IgD-negative memory B cell (primary cell): ENCODE results near the gene STT3A. TPM values are rescaled to one million over a fixed set of nuclear protein-coding genes. Genes with fewer than 3 reads are reported as not detected.

Experiments used
- H3K27ac Mint-ChIP-seq, 3 donors: one replicate each; pipeline ENCODE4 v1.8.0; 2020 to 2022; ENCODE audit warnings: mild to moderate bottlenecking in 3 of 3, mixed read lengths in 3 of 3, moderate library complexity in 1 of 3
- H3K27me3 Mint-ChIP-seq: one replicate; pipeline ENCODE4 v1.8.0; 2021; ENCODE audit warnings: mixed read lengths
- H3K36me3 Mint-ChIP-seq: one replicate; pipeline ENCODE4 v1.8.0; 2020; ENCODE audit warnings: mild to moderate bottlenecking, mixed read lengths
- H3K4me1 Mint-ChIP-seq, 3 donors: one replicate each; pipeline ENCODE4 v1.8.0; 2020 to 2022; ENCODE audit warnings: mixed read lengths in 3 of 3, mild to moderate bottlenecking in 1 of 3
- H3K4me3 Mint-ChIP-seq, 4 donors: one replicate each; pipeline ENCODE4 v1.8.0; 2020 to 2022; ENCODE audit warnings: mild to moderate bottlenecking in 4 of 4, mixed read lengths in 4 of 4, moderate library complexity in 3 of 4
- H3K9me3 Mint-ChIP-seq, 3 donors: one replicate each; pipeline ENCODE4 v1.8.0; 2020 to 2021; ENCODE audit warnings: mixed read lengths in 3 of 3, mild to moderate bottlenecking in 1 of 3
- polyA plus RNA-seq: library from polyadenylated mRNA; unstranded; fragments of 300-500 nt; fragmentation: Illumina TruSeq; gene quantifications from one replicate; pipeline ENCODE4 v1.2.3, GENCODE V29; 2021

The STT3A gene
- polyA plus RNA-seq: 57.7 TPM

- peaks cover 8% of the 10 kb centered on the region for H3K36me3 Mint-ChIP-seq
- H3K4me3 Mint-ChIP-seq: peak within 1 kb of the TSS; percentile 87 to 97 (median 94)
- H3K4me1 Mint-ChIP-seq: peaks cover 24 to 31% (median 29%) of the 10 kb centered on the region in 3 donors
- peak within 1 kb of the TSS; percentile 90 to 99 (median 98) for H3K27ac Mint-ChIP-seq
- H3K27me3 Mint-ChIP-seq: no peaks in the 10 kb centered on the region
- H3K9me3 Mint-ChIP-seq: no peaks in the 10 kb centered on the region
These were observed at the start of gene STT3A for GRCh38 chr11:125592305-125593113. TSS of gene STT3A (plus strand) at chr11:125592852. CDS start at chr11:125595916, 3,064 bp downstream.

GRCh38 chr11:125550780-125551179 is 41.9 kb upstream of the STT3A start:
- no peak overlapping the region for H3K27ac Mint-ChIP-seq
- no peaks in the 10 kb centered on the region for H3K27me3 Mint-ChIP-seq
- H3K9me3 Mint-ChIP-seq: peaks cover 9 to 40% (median 17%) of the 10 kb centered on the region in 3 donors
- H3K36me3 Mint-ChIP-seq: peaks cover 7% of the 10 kb centered on the region
- H3K4me3 Mint-ChIP-seq: no peak overlapping the region
- no peaks in the 10 kb centered on the region for H3K4me1 Mint-ChIP-seq

- Mint-ChIP-seq H3K27me3 (no peaks in the 10 kb centered on the region), H3K27ac (no peak overlapping the region), H3K4me1 (no peaks in the 10 kb centered on the region), H3K9me3 (peaks cover 9 to 44% (median 23%) of the 10 kb centered on the region in 3 donors), H3K36me3 (peaks cover 8% of the 10 kb centered on the region), H3K4me3 (no peak overlapping the region)
These were observed 40.8 kb upstream of the STT3A start for GRCh38 chr11:125551835-125552342.

- peaks cover 8% of the 10 kb centered on the region for H3K36me3 Mint-ChIP-seq
- H3K27ac Mint-ChIP-seq: no peak overlapping the region
- H3K27me3 Mint-ChIP-seq: no peaks in the 10 kb centered on the region
- H3K9me3 Mint-ChIP-seq: peaks cover 9 to 44% (median 23%) of the 10 kb centered on the region in 3 donors
- no peaks in the 10 kb centered on the region for H3K4me1 Mint-ChIP-seq
- H3K4me3 Mint-ChIP-seq: peak overlapping the region in 1 of 4 donors; percentile 74
These were observed 39.7 kb upstream of the STT3A start for GRCh38 chr11:125552927-125553326.

- Mint-ChIP-seq H3K4me1 (no peaks in the 10 kb centered on the region), H3K9me3 (peaks cover 9 to 44% (median 23%) of the 10 kb centered on the region in 3 donors), H3K27ac (no peak overlapping the region), H3K36me3 (peaks cover 8% of the 10 kb centered on the region), H3K27me3 (no peaks in the 10 kb centered on the region), H3K4me3 (peak overlapping the region in 1 of 4 donors; percentile 74)
These were observed 39.3 kb upstream of the STT3A start for GRCh38 chr11:125553357-125553756.

- H3K4me3 Mint-ChIP-seq: no peak overlapping the region
- no peaks in the 10 kb centered on the region for H3K27me3 Mint-ChIP-seq
- H3K9me3 Mint-ChIP-seq: peaks cover 9 to 44% (median 23%) of the 10 kb centered on the region in 3 donors
- no peaks in the 10 kb centered on the region for H3K4me1 Mint-ChIP-seq
- H3K36me3 Mint-ChIP-seq: peaks cover 8% of the 10 kb centered on the region
- no peak overlapping the region for H3K27ac Mint-ChIP-seq
These were observed 38.6 kb upstream of the STT3A start for GRCh38 chr11:125554038-125554437.

- H3K36me3 Mint-ChIP-seq: peaks cover 4% of the 10 kb centered on the region
- H3K27me3 Mint-ChIP-seq: no peaks in the 10 kb centered on the region
- H3K27ac Mint-ChIP-seq: no peak overlapping the region
- no peak overlapping the region for H3K4me3 Mint-ChIP-seq
- peaks cover 2 to 13% (median 12%) of the 10 kb centered on the region in 3 donors for H3K9me3 Mint-ChIP-seq
- H3K4me1 Mint-ChIP-seq: no peaks in the 10 kb centered on the region
These were observed 32.8 kb upstream of the STT3A start for GRCh38 chr11:125559888-125560287.

GRCh38 chr11:125561924-125562323 is 30.7 kb upstream of the STT3A start:
- H3K4me1 Mint-ChIP-seq: no peaks in the 10 kb centered on the region
- H3K4me3 Mint-ChIP-seq: no peak overlapping the region
- no peaks in the 10 kb centered on the region for H3K9me3 Mint-ChIP-seq

GRCh38 chr11:125562430-125562829 is 30.2 kb upstream of the STT3A start:
- Mint-ChIP-seq H3K4me3 (no peak overlapping the region), H3K27me3 (no peaks in the 10 kb centered on the region), H3K9me3 (no peaks in the 10 kb centered on the region), H3K27ac (no peak overlapping the region), H3K4me1 (no peaks in the 10 kb centered on the region), H3K36me3 (no peaks in the 10 kb centered on the region)

More at GRCh38 chr11:125561924-125562323, 30.7 kb upstream of the STT3A start:
- Mint-ChIP-seq H3K27ac (no peak overlapping the region), H3K36me3 (no peaks in the 10 kb centered on the region), H3K27me3 (no peaks in the 10 kb centered on the region)

- Mint-ChIP-seq H3K9me3 (no peaks in the 10 kb centered on the region), H3K4me1 (peaks cover 0 to 2% (median 0%) of the 10 kb centered on the region in 3 donors), H3K27ac (no peak overlapping the region), H3K36me3 (no peaks in the 10 kb centered on the region), H3K27me3 (no peaks in the 10 kb centered on the region), H3K4me3 (no peak overlapping the region)
These were observed 28.3 kb upstream of the STT3A start for GRCh38 chr11:125564357-125564756.

- Mint-ChIP-seq H3K9me3 (no peaks in the 10 kb centered on the region), H3K27me3 (no peaks in the 10 kb centered on the region), H3K4me1 (peaks cover 13 to 15% (median 14%) of the 10 kb centered on the region in 3 donors), H3K4me3 (peak overlapping the region in 1 of 4 donors; percentile 88), H3K27ac (no peak overlapping the region), H3K36me3 (peaks cover 1% of the 10 kb centered on the region)
These were observed 26.4 kb upstream of the STT3A start for GRCh38 chr11:125566235-125566634.

- Mint-ChIP-seq H3K9me3 (no peaks in the 10 kb centered on the region), H3K4me3 (peak within 1 kb of the TSS; percentile 88 to 95 (median 94)), H3K4me1 (peaks cover 14 to 17% (median 16%) of the 10 kb centered on the region in 3 donors), H3K27ac (peak within 1 kb of the TSS; percentile 61 to 94 (median 62)), H3K36me3 (peaks cover 1% of the 10 kb centered on the region), H3K27me3 (no peaks in the 10 kb centered on the region)
These were observed 23.4 kb upstream of the STT3A start, which contains the start of gene EI24 for GRCh38 chr11:125568970-125569914. TSS of gene EI24 (plus strand) at chr11:125569477. CDS start at chr11:125572528, 3,051 bp downstream.

GRCh38 chr11:125569915-125570621 is 22.6 kb upstream of the STT3A start:
- H3K9me3 Mint-ChIP-seq: no peaks in the 10 kb centered on the region
- peak overlapping the region; percentile 61 to 92 (median 62) for H3K27ac Mint-ChIP-seq
- H3K36me3 Mint-ChIP-seq: peaks cover 1% of the 10 kb centered on the region
- H3K4me3 Mint-ChIP-seq: peak overlapping the region; percentile 88 to 95 (median 94)
- H3K4me1 Mint-ChIP-seq: peaks cover 14 to 17% (median 16%) of the 10 kb centered on the region in 3 donors
- H3K27me3 Mint-ChIP-seq: no peaks in the 10 kb centered on the region

- Mint-ChIP-seq H3K4me1 (peaks cover 14 to 17% (median 16%) of the 10 kb centered on the region in 3 donors), H3K9me3 (no peaks in the 10 kb centered on the region), H3K27me3 (no peaks in the 10 kb centered on the region), H3K27ac (peak overlapping the region; percentile 59 to 62 (median 61)), H3K36me3 (peaks cover 3% of the 10 kb centered on the region), H3K4me3 (peak overlapping the region in 3 of 4 donors; percentile 60 to 88 (median 79))
These were observed 21.7 kb upstream of the STT3A start for GRCh38 chr11:125570952-125571351.
